ENCODE data around the gene MATCAP1. TPM values are rescaled to one million over a fixed set of nuclear protein-coding genes. Genes with fewer than 3 reads are reported as not detected.

The MATCAP1 gene
- total RNA-seq, 1 donor from 2014 or later = 68.4 TPM

- DNase-seq (ENCODE audit: low spot score) = no peak
Measured at GRCh38 chr16:67156143-67156844, 27.5 kb downstream of the MATCAP1 start.

- DNase-seq (ENCODE audit: low spot score) = peak; percentile 75
Measured at GRCh38 chr16:67155295-67156142, 28.2 kb downstream of the MATCAP1 start.

- no peak for DNase-seq (ENCODE audit: low spot score)
Measured at GRCh38 chr16:67154578-67155294, 29.0 kb downstream of the MATCAP1 start.

GRCh38 chr16:67151431-67152097, 32.2 kb downstream of the MATCAP1 start:
- DNase-seq (ENCODE audit: low spot score) = no peak

GRCh38 chr16:67150833-67151396, 32.8 kb downstream of the MATCAP1 start, which contains the start of gene B3GNT9:
TSS of gene B3GNT9 (minus strand) at chr16:67150998. CDS start at chr16:67150485, 513 bp downstream.
- peak; percentile 60 for DNase-seq (ENCODE audit: low spot score)

- DNase-seq (ENCODE audit: low spot score) = no peak
Measured at GRCh38 chr16:67150047-67150832, 33.5 kb downstream of the MATCAP1 start.

- DNase-seq (ENCODE audit: low spot score) = no peak
Measured at GRCh38 chr16:67149276-67150046, 34.3 kb downstream of the MATCAP1 start.

- no peak for DNase-seq (ENCODE audit: low spot score)
Measured at GRCh38 chr16:67148656-67149275, 35.0 kb downstream of the MATCAP1 start.

- DNase-seq (ENCODE audit: low spot score) = no peak
Measured at GRCh38 chr16:67148221-67148620, 35.5 kb downstream of the MATCAP1 start.

- DNase-seq (ENCODE audit: low spot score) = no peak
Measured at GRCh38 chr16:67147437-67148140, 36.2 kb downstream of the MATCAP1 start.

- DNase-seq (ENCODE audit: low spot score) = no peak
Measured at GRCh38 chr16:67146523-67147357, 37.0 kb downstream of the MATCAP1 start.

- no peak for DNase-seq (ENCODE audit: low spot score)
Measured at GRCh38 chr16:67145746-67146145, 38.0 kb downstream of the MATCAP1 start.

GRCh38 chr16:67144943-67145342, 38.8 kb downstream of the MATCAP1 start:
- DNase-seq (ENCODE audit: low spot score) = no peak

- DNase-seq (ENCODE audit: low spot score) = no peak
Measured at GRCh38 chr16:67142342-67142741, 41.4 kb downstream of the MATCAP1 start.

GRCh38 chr16:67141391-67141790, 42.4 kb downstream of the MATCAP1 start:
- DNase-seq (ENCODE audit: low spot score) = no peak

GRCh38 chr16:67137605-67138004, 46.2 kb downstream of the MATCAP1 start:
- no peak for DNase-seq (ENCODE audit: low spot score)

- DNase-seq (ENCODE audit: low spot score) = no peak
Measured at GRCh38 chr16:67129422-67129821, 54.3 kb downstream of the MATCAP1 start.

- no peak for DNase-seq (ENCODE audit: low spot score)
Measured at GRCh38 chr16:67128887-67129286, 54.9 kb downstream of the MATCAP1 start.
